ENCODE data around the gene MMADHC.

- no peak for TF ChIP-seq CTCF (IDR thresholded peaks at IDR 0.05)
- no peak for TF ChIP-seq POLR2A (IDR thresholded peaks at IDR 0.05)
- no peak for TF ChIP-seq POLR2AphosphoS5 (IDR thresholded peaks at IDR 0.05)
Observed at GRCh38 chr2:149630445-149630844, 42.9 kb upstream of the MMADHC start.

Measured in prostate gland (tissue), 2 donors.